Hepatocyte (in vitro differentiated cells): ENCODE measurements around the gene GALNT18.

Source experiments
- CTCF ChIP-seq: fragments of 200-600 bp; sonication (generic); IDR thresholded peaks from 2 replicates; pipeline ENCODE4 v1.5.1; 2016; ENCODE audit warnings: antibody characterized with exemption, mild to moderate bottlenecking; ENCODE audit not compliant: poor library complexity
- EZH2 ChIP-seq: fragments of 200-600 bp; sonication (generic); IDR thresholded peaks from 2 replicates; pipeline ENCODE4 v1.6.1; 2016; ENCODE audit warnings: antibody characterized with exemption, mild to moderate bottlenecking, borderline replicate concordance
- EZH2phosphoT487 ChIP-seq: fragments of 200-600 bp; sonication (generic); IDR thresholded peaks from one replicate; pipeline ENCODE4 v1.6.1; 2018; ENCODE audit warnings: antibody characterized with exemption, mild to moderate bottlenecking, low read depth, moderate library complexity; ENCODE audit not compliant: unreplicated experiment, severe bottlenecking

DNA sequence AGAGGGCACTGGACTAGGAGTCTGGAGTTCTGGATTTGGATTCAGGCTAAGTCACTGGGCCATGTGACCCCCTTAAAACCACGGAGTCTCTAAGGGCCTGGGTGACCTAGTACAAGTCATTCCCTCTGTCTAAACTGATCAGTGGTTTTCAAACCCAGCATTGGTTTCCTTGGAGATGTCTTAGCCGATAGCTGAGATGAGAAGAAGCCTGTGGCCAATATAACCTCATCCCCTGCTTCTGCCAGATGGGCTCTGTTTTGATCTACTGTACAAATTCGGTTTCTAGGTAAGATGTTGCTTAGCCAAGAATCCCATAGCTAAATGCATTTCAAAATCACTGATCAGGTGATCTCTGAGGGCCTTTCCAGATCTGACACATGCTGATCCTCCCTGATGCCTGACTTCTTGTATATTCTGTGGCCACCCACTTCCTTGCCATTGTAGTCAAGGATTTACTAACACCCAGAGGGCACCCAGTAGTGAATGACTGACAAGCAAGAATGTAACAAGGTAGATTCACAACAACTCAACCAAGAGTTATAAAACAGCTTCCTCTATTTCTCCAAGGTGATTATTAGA, 53.1 kb downstream of the GALNT18 start:
- TF ChIP-seq CTCF (no peak), EZH2 (no peak), EZH2phosphoT487 (no peak)
